ENCODE data around the gene CCDC188.

DNA sequence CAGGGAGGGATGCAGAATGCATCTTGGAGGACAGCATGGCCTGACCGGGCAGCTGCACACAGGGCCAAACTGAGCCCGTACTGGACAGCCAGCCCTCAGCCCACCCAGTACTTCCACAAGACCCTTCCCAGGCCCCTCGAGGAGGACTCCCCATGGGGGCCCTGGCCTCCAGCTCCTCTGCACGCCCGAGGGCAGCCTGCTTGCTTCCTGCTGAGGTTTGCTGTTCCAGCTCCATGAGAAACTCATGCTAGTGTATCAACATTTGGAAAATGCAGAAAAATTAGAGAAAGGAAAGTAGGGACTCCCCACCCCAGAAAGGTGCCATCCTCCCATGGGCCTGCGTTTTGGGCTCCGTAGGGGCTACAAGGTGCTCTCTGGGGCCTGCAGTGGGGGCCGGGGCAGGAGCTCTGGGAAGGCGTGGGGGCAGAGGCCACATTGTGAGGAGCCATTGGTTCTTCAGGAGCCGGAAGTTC lies 21.3 kb upstream of the CCDC188 start:
- TF ChIP-seq, protein P1, sequence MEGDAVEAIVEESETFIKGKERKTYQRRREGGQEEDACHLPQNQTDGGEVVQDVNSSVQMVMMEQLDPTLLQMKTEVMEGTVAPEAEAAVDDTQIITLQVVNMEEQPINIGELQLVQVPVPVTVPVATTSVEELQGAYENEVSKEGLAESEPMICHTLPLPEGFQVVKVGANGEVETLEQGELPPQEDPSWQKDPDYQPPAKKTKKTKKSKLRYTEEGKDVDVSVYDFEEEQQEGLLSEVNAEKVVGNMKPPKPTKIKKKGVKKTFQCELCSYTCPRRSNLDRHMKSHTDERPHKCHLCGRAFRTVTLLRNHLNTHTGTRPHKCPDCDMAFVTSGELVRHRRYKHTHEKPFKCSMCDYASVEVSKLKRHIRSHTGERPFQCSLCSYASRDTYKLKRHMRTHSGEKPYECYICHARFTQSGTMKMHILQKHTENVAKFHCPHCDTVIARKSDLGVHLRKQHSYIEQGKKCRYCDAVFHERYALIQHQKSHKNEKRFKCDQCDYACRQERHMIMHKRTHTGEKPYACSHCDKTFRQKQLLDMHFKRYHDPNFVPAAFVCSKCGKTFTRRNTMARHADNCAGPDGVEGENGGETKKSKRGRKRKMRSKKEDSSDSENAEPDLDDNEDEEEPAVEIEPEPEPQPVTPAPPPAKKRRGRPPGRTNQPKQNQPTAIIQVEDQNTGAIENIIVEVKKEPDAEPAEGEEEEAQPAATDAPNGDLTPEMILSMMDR (IDR thresholded peaks at IDR 0.05), result no peak
- TF ChIP-seq ATF1 (CRISPR knock-in tag; IDR thresholded peaks at IDR 0.05) (no peak), FOXP4 (CRISPR knock-in tag; IDR thresholded peaks at IDR 0.05) (no peak), ARID4B (CRISPR knock-in tag; IDR thresholded peaks at IDR 0.05; ENCODE audit: borderline replicate concordance) (no peak), NR3C1 (CRISPR knock-in tag; conservative IDR thresholded peaks at IDR 0.05; ENCODE audit: low read depth) (no peak), STAT6 (CRISPR knock-in tag; conservative IDR thresholded peaks at IDR 0.05; ENCODE audit: low read depth) (no peak)

Measured in WTC11 (cell line).